K562 (cell line): Measurements from ENCODE around the gene SAP25. TPM values are rescaled to one million over a fixed set of nuclear protein-coding genes. Genes with fewer than 3 reads are reported as not detected.

ENCODE experiments used
- AFF4 ChIP-seq: sonication (generic); formaldehyde crosslinking; IDR thresholded peaks from 2 replicates; pipeline ENCODE4 v1.8.0; 2023; ENCODE audit warnings: mild to moderate bottlenecking, missing genetic modification reagents
- E2F6 ChIP-seq, 2 experiments: IDR thresholded peaks; 2 replicates each; pipeline ENCODE4 v1.6.1; 2011; ENCODE audit warnings: borderline replicate concordance in 1 of 2, control low read depth in 1 of 2, low read depth in 1 of 2, low read length in 1 of 2, mild to moderate bottlenecking in 1 of 2, mixed read lengths in 1 of 2, moderate library complexity in 1 of 2; ENCODE audit not compliant: insufficient read depth in 1 of 2, insufficient read length in 1 of 2, poor library complexity in 1 of 2, severe bottlenecking in 1 of 2; ENCODE audit errors: extremely low read depth in 1 of 2
- NFE2L1 ChIP-seq: fragments of 450-650 bp; IDR thresholded peaks from 2 replicates; pipeline ENCODE4 v1.6.1; 2016; ENCODE audit warnings: missing genetic modification characterization, low read depth, mild to moderate bottlenecking, missing compliant biosample characterization, moderate library complexity, borderline replicate concordance
- NR0B1 ChIP-seq: fragments of 450-650 bp; IDR thresholded peaks from one replicate; pipeline ENCODE4 v1.6.1; 2018; ENCODE audit warnings: mild to moderate bottlenecking, moderate library complexity; ENCODE audit not compliant: partially characterized antibody
- NR3C1 ChIP-seq: sonication (generic); formaldehyde crosslinking; IDR thresholded peaks from 2 replicates; pipeline ENCODE4 v1.8.1; 2022; ENCODE audit warnings: missing genetic modification reagents
- RBM34 ChIP-seq: fragments of 200-400 bp; formaldehyde crosslinking; IDR thresholded peaks from 2 replicates; pipeline ENCODE4 v1.6.1; 2018; ENCODE audit warnings: low read length, borderline replicate concordance; ENCODE audit not compliant: insufficient read depth
- SNRNP70 ChIP-seq: fragments of 200-400 bp; formaldehyde crosslinking; optimal IDR thresholded peaks from 2 replicates; pipeline ENCODE3; 2017; ENCODE audit warnings: low read depth, low read length
- SRF ChIP-seq, 2 experiments: fragments of 250-450, 450-650 bp in 1 of 2; sonication (Bioruptor Pico) in 1 of 2; sonication (generic) in 1 of 2; formaldehyde crosslinking; IDR thresholded peaks; 2 replicates each; pipeline versions ENCODE4 v1.5.0 to v1.5.1; 2020 to 2022; ENCODE audit warnings: mild to moderate bottlenecking in 1 of 2, missing genetic modification reagents in 1 of 2
- ZBTB11 ChIP-seq, 3 experiments: fragments of 200-800 bp in 1 of 3; fragments of 250-450 bp in 1 of 3; fragments of 450-650 bp in 1 of 3; sonication (Bioruptor Pico) in 1 of 3; sonication (Bioruptor generic) in 1 of 3; formaldehyde crosslinking in 1 of 3; IDR thresholded peaks; 2 replicates each; pipeline versions ENCODE4 v1.6.1 to v1.8.0; 2016 to 2022; ENCODE audit warnings: mild to moderate bottlenecking in 2 of 3, missing genetic modification characterization in 2 of 3, missing compliant biosample characterization in 1 of 3, moderate library complexity in 1 of 3
- ZNF165 ChIP-seq: fragments of 250-450 bp; sonication (Bioruptor Pico); IDR thresholded peaks from 2 replicates; pipeline ENCODE4 v1.4.0; 2020; ENCODE audit warnings: borderline replicate concordance
- ZNF445 ChIP-seq: fragments of 250-450 bp; sonication (Bioruptor Pico); IDR thresholded peaks from 2 replicates; pipeline ENCODE4 v1.4.0; 2020; ENCODE audit warnings: low read depth, mild to moderate bottlenecking, moderate library complexity
- polyA plus RNA-seq, 8 experiments: library from polyadenylated mRNA; depleted of rRNA in 4 of 8; stranded (reverse) in 5 of 8; unstranded in 3 of 8; fragments of >200 nt; fragmentation: Nextera tagmentation in 2 of 8; fragmentation: Illumina TruSeq in 1 of 8; extraction: Ambion mirVana in 2 of 8; extraction: Trizol in 1 of 8; gene quantifications; 2 replicates each; pipeline versions ENCODE4 v1.2.1 to v1.2.3, GENCODE V29; 2011 to 2014; ENCODE audit warnings: inconsistent platforms in 1 of 8, missing spikeins in 1 of 8
- total RNA-seq, 7 experiments: library from RNA; depleted of rRNA in 6 of 7; stranded (reverse); fragments of >200 nt in 6 of 7; fragmentation: Illumina TruSeq in 2 of 7; extraction: Trizol in 2 of 7; gene quantifications; 2 replicates each; pipeline versions ENCODE4 v1.2.1 to v1.2.3, GENCODE V29; 2011 to 2021; ENCODE audit warnings: low replicate concordance in 1 of 7
- TF ChIP-seq, protein P1 (sequence below): fragments of 250-450 bp; sonication (Bioruptor Pico); IDR thresholded peaks from 2 replicates; pipeline ENCODE4 v1.4.0; 2020; ENCODE audit warnings: mild to moderate bottlenecking

SAP25 gene
- total and polyA plus RNA-seq, 9 of the 15 experiments (the other 6 are each of a cell fraction or from before 2014, with no cell fraction given): 0.13 to 5.3 (median 0.78) TPM; not detected in 1

DNA sequence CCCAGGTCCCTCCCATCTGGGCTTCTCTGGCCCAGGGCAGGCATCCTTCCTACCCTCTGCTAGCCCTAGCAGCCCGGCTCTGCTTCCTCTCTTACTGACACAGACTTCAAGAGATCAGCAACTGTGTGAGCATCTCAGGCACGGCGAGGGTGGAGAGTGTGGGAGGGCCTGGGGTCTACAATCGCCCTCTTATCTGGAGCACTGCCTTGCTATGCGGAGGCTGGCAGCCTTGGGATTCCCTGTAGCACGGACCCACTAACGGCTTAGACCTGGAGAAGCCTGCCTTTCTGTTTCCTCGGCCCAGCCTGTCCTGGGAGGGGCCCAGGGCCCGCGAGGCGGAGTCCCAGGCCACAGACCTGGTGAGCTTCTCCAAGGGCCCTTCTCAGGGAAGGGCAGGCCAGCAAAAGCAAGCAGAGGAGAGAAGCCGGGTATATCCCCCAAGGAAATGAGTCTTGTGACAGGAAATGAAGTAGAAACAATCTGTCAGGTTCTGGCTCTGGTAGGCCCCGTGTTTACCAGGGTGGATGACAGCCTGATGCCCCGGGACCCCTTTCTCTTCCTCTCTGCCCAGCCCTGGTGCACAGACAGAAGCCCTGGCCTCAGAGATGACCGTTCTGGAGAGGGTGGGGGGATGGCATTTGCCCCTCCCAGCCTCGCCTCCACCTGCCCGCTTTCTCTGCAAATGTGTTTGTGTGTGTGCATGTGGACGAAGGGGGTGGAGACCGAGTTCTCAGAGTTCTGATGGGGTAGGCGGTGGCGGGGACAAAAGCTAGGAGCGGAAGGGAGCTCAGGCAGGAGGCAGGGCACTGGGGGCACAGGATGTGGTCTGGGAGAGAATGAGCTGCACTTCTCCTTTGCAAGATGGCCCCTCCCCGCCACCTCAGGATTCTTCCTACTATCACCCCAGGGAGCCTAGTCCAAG, 9.7 kb upstream of the SAP25 start (continued):
- no peak for TF ChIP-seq ZBTB11 (CRISPR knock-in tag; IDR thresholded peaks at IDR 0.05)
- TF ChIP-seq NR0B1: no peak
- no peak for TF ChIP-seq ZNF445 (CRISPR knock-in tag)
- TF ChIP-seq NFE2L1: no peak
- no peak for TF ChIP-seq ZNF165 (CRISPR knock-in tag)
- no peak for TF ChIP-seq AFF4 (CRISPR knock-in tag)
- TF ChIP-seq RBM34: no peak
- no peak for TF ChIP-seq SRF (CRISPR knock-in tag; IDR thresholded peaks at IDR 0.05)
- no peak for TF ChIP-seq SNRNP70
- TF ChIP-seq E2F6 (IDR thresholded peaks at IDR 0.05; ENCODE audit: borderline replicate concordance in 1 of 2, extremely low read depth in 1 of 2, insufficient read depth in 1 of 2, insufficient read length in 1 of 2, low read depth in 1 of 2, low read length in 1 of 2, poor library complexity in 1 of 2, severe bottlenecking in 1 of 2): no peak
- TF ChIP-seq, protein P1, sequence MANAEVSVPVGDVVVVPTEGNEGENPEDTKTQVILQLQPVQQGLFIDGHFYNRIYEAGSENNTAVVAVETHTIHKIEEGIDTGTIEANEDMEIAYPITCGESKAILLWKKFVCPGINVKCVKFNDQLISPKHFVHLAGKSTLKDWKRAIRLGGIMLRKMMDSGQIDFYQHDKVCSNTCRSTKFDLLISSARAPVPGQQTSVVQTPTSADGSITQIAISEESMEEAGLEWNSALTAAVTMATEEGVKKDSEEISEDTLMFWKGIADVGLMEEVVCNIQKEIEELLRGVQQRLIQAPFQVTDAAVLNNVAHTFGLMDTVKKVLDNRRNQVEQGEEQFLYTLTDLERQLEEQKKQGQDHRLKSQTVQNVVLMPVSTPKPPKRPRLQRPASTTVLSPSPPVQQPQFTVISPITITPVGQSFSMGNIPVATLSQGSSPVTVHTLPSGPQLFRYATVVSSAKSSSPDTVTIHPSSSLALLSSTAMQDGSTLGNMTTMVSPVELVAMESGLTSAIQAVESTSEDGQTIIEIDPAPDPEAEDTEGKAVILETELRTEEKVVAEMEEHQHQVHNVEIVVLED (CRISPR knock-in tag): no peak
- TF ChIP-seq NR3C1: no peak
